ENCODE results near the gene RRP1B.
"Not testable (repeated sequence)": the region's sequence is repeated elsewhere in the genome, so short reads cannot be mapped to it uniquely, and the experiment has no call there.

Gene RRP1B

DNA sequence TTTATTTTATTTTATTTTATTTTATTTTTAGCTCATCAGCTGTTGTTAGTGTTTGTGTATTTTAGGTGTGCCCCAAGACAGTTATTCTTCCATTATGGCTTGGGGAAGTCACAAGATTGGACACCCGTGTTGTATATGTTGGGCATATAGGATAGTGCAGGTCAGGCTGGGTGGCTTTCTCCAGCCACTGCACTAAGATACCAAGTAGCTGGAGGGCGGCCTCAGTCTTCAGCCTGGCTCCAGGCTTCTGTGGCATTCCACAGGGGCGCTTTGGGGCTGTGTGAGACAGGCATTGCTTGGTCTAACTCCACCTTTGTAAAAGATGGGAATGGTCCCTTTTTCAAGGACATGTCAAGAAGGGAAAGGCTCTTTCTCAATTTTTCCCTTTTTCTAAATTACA lies 16.5 kb downstream of the RRP1B start:
- Histone ChIP-seq H3K27me3 (ENCODE audit: insufficient read depth, insufficient read length) (no peaks in the 10 kb centered on the region), H3K9me3 (ENCODE audit: insufficient read depth, low read length) (no peaks in the 10 kb centered on the region), H3K9ac (ENCODE audit: insufficient read length, low read depth) (no peak overlapping the region), H3K4me1 (ENCODE audit: insufficient read depth, insufficient read length) (peaks cover 6% of the 10 kb centered on the region), H3K4me3 (ENCODE audit: insufficient read length, low read depth) (no peak overlapping the region), H3K36me3 (ENCODE audit: insufficient read depth, insufficient read length, low read length) (peaks cover 89% of the 10 kb centered on the region)
- TF ChIP-seq ZNF274 (IDR thresholded peaks at IDR 0.05; ENCODE audit: low read depth, low read length): no peak
- TF ChIP-seq SUZ12 (IDR thresholded peaks at IDR 0.05; ENCODE audit: extremely low read depth, insufficient read depth, insufficient read length): no peak
- TF ChIP-seq YY1 (IDR thresholded peaks at IDR 0.05; ENCODE audit: insufficient read depth, insufficient read length): no peak
- no peak for DNase-seq (ENCODE audit: low read depth, low spot score)

DNA sequence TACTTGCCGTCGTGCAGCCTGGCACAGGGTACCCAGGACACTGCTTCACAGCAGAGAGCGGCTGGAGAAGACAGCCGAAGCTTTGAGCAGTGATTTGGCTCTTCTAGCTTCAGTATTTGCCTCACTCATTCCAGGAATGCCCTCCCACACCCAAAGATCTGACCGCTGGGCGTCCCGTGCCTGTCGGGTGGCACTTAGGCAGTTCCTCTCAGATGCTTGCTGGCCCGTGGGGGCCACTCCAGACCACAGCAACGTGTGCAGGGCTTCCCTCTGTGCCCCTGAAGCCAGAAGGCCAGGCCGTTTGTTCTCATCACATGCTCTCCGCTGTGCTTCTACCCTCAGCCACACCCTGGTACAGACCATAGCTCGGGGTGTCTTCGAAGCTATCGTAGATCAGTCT lies 17.0 kb downstream of the RRP1B start:
- Histone ChIP-seq H3K4me3 (ENCODE audit: insufficient read length, low read depth) (no peak overlapping the region), H3K36me3 (ENCODE audit: insufficient read depth, insufficient read length, low read length) (peaks cover 88% of the 10 kb centered on the region), H3K27me3 (ENCODE audit: insufficient read depth, insufficient read length) (no peaks in the 10 kb centered on the region)

GRCh38 chr21:43679951-43680350 lies 20.6 kb downstream of the RRP1B start:
- H3K9ac ChIP-seq (ENCODE audit: insufficient read length, low read depth): no peak overlapping the region
- no peak overlapping the region for H3K4me3 ChIP-seq (ENCODE audit: insufficient read length, low read depth)
- TF ChIP-seq YY1 (IDR thresholded peaks at IDR 0.05; ENCODE audit: insufficient read depth, insufficient read length) (no peak), SUZ12 (IDR thresholded peaks at IDR 0.05; ENCODE audit: extremely low read depth, insufficient read depth, insufficient read length) (no peak), ZNF274 (IDR thresholded peaks at IDR 0.05; ENCODE audit: low read depth, low read length) (no peak)
- DNase-seq (ENCODE audit: low read depth, low spot score): no peak
- H3K4me1 ChIP-seq (ENCODE audit: insufficient read depth, insufficient read length): peaks cover 2% of the 10 kb centered on the region
- H3K9me3 ChIP-seq (ENCODE audit: insufficient read depth, low read length): no peaks in the 10 kb centered on the region
- H3K27me3 ChIP-seq (ENCODE audit: insufficient read depth, insufficient read length): no peaks in the 10 kb centered on the region
- H3K36me3 ChIP-seq (ENCODE audit: insufficient read depth, insufficient read length, low read length): peaks cover 88% of the 10 kb centered on the region

More for the DNA sequence above, 17.0 kb downstream of the RRP1B start:
- no peak overlapping the region for H3K9ac ChIP-seq (ENCODE audit: insufficient read length, low read depth)
- H3K4me1 ChIP-seq (ENCODE audit: insufficient read depth, insufficient read length): peaks cover 6% of the 10 kb centered on the region
- TF ChIP-seq SUZ12 (IDR thresholded peaks at IDR 0.05; ENCODE audit: extremely low read depth, insufficient read depth, insufficient read length): no peak
- no peak for TF ChIP-seq ZNF274 (IDR thresholded peaks at IDR 0.05; ENCODE audit: low read depth, low read length)
- no peak for TF ChIP-seq YY1 (IDR thresholded peaks at IDR 0.05; ENCODE audit: insufficient read depth, insufficient read length)
- no peak for DNase-seq (ENCODE audit: low read depth, low spot score)
- no peaks in the 10 kb centered on the region for H3K9me3 ChIP-seq (ENCODE audit: insufficient read depth, low read length)

DNA sequence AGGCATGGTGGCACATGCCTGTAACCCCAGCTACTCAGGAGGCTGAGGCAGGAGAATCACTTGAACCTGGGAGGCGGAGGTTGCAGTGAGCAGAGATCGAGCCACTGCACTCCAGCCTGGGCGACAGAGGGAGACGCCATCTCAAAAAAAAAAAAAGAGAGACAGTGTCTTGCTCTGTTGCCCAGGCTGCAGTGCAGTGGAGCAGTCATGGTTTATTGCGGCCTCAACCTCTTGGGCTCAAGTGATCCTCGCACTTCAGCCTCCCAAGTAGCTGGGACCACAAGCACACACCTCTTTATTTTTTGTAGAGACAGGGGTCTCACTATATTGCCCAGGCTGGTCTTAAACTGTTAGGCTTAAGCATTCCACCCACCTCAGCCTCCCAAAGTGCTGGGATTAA lies 21.1 kb downstream of the RRP1B start:
- H3K36me3 ChIP-seq (ENCODE audit: insufficient read depth, insufficient read length, low read length): peaks cover 88% of the 10 kb centered on the region
- not testable (repeated sequence) for H3K27me3 ChIP-seq (ENCODE audit: insufficient read depth, insufficient read length); DNase-seq (ENCODE audit: low read depth, low spot score); H3K9me3 ChIP-seq (ENCODE audit: insufficient read depth, low read length); H3K4me3 ChIP-seq (ENCODE audit: insufficient read length, low read depth); H3K4me1 ChIP-seq (ENCODE audit: insufficient read depth, insufficient read length); H3K9ac ChIP-seq (ENCODE audit: insufficient read length, low read depth)

- Histone ChIP-seq H3K27me3 (ENCODE audit: insufficient read depth, insufficient read length) (no peaks in the 10 kb centered on the region), H3K4me3 (ENCODE audit: insufficient read length, low read depth) (no peak overlapping the region), H3K36me3 (ENCODE audit: insufficient read depth, insufficient read length, low read length) (peaks cover 88% of the 10 kb centered on the region), H3K4me1 (ENCODE audit: insufficient read depth, insufficient read length) (no peaks in the 10 kb centered on the region), H3K9ac (ENCODE audit: insufficient read length, low read depth) (no peak overlapping the region), H3K9me3 (ENCODE audit: insufficient read depth, low read length) (no peaks in the 10 kb centered on the region)
- TF ChIP-seq YY1 (IDR thresholded peaks at IDR 0.05; ENCODE audit: insufficient read depth, insufficient read length) (no peak), SUZ12 (IDR thresholded peaks at IDR 0.05; ENCODE audit: extremely low read depth, insufficient read depth, insufficient read length) (no peak), ZNF274 (IDR thresholded peaks at IDR 0.05; ENCODE audit: low read depth, low read length) (no peak)
- DNase-seq (ENCODE audit: low read depth, low spot score): no peak
Measured at GRCh38 chr21:43681650-43682049, 22.3 kb downstream of the RRP1B start.

- H3K27me3 ChIP-seq (ENCODE audit: insufficient read depth, insufficient read length): no peaks in the 10 kb centered on the region
- no peak for DNase-seq (ENCODE audit: low read depth, low spot score)
- H3K9me3 ChIP-seq (ENCODE audit: insufficient read depth, low read length): no peaks in the 10 kb centered on the region
- TF ChIP-seq ZNF274 (IDR thresholded peaks at IDR 0.05; ENCODE audit: low read depth, low read length): no peak
- no peak for TF ChIP-seq SUZ12 (IDR thresholded peaks at IDR 0.05; ENCODE audit: extremely low read depth, insufficient read depth, insufficient read length)
- no peak for TF ChIP-seq YY1 (IDR thresholded peaks at IDR 0.05; ENCODE audit: insufficient read depth, insufficient read length)
- H3K9ac ChIP-seq (ENCODE audit: insufficient read length, low read depth): no peak overlapping the region
- peaks cover 93% of the 10 kb centered on the region for H3K36me3 ChIP-seq (ENCODE audit: insufficient read depth, insufficient read length, low read length)
- no peak overlapping the region for H3K4me3 ChIP-seq (ENCODE audit: insufficient read length, low read depth)
- H3K4me1 ChIP-seq (ENCODE audit: insufficient read depth, insufficient read length): no peaks in the 10 kb centered on the region
Measured at GRCh38 chr21:43684424-43684823, 25.1 kb downstream of the RRP1B start.

DNA sequence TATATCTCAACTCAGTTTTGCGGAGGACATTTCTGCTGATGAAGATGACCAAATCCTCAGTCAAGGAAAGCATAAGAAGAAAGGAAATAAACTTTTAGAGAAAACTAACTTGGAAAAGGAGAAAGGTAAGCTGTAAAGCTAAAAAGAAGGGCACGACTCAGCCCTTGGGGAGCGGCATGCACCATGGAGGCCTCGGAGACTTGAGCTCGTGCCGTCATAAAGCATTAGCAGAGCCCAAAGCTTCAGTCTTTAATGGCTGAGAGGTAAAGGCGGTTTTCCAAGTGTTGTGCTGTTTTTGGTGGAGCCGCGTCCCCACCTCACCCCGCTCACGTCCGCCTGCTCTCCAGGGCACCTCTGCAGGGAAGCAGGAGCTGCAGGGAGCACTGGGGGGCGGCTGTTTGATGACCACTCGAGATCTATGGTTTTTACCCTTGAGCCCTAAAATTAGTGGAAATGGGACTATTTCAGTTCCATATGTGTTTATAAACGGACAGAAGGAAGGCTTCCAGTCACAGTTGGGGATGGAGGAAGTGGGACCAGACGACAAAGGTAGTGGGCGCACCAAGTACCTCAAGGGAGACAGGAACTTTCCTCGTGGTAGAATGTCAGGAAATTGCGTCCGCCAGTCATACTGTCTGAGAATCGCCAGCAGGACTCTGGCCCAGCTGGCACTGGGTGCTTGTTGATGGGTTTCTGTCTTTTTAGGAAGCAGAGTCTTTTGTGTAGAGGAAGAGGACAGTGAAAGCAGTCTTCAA lies 27.6 kb downstream of the RRP1B start:
- H3K9me3 ChIP-seq (ENCODE audit: insufficient read depth, low read length): no peaks in the 10 kb centered on the region
- TF ChIP-seq ZNF274 (IDR thresholded peaks at IDR 0.05; ENCODE audit: low read depth, low read length): no peak
- no peak for TF ChIP-seq YY1 (IDR thresholded peaks at IDR 0.05; ENCODE audit: insufficient read depth, insufficient read length)
- no peak for TF ChIP-seq SUZ12 (IDR thresholded peaks at IDR 0.05; ENCODE audit: extremely low read depth, insufficient read depth, insufficient read length)
- no peaks in the 10 kb centered on the region for H3K27me3 ChIP-seq (ENCODE audit: insufficient read depth, insufficient read length)
- DNase-seq (ENCODE audit: low read depth, low spot score): no peak
- no peaks in the 10 kb centered on the region for H3K4me1 ChIP-seq (ENCODE audit: insufficient read depth, insufficient read length)
- peaks cover 96% of the 10 kb centered on the region for H3K36me3 ChIP-seq (ENCODE audit: insufficient read depth, insufficient read length, low read length)
- no peak overlapping the region for H3K9ac ChIP-seq (ENCODE audit: insufficient read length, low read depth)
- H3K4me3 ChIP-seq (ENCODE audit: insufficient read length, low read depth): no peak overlapping the region
